GM12892 (cell line): ENCODE results near the gene MED31.
A peak's percentile ranks its signal among the peaks of the same experiment; 100 is the strongest.

Experiments used
- DNase-seq: peaks from one replicate; pipeline ENCODE4 v3.0.0; 2011; ENCODE audit not compliant: insufficient read length
- FAIRE-seq: peaks from 2 replicates; lab custom pipeline; 2011; peaks lifted over from hg19 to GRCh38; lab: Jason Lieb, UNC
- POLR2A ChIP-seq: IDR thresholded peaks from 2 replicates; pipeline ENCODE4 v1.6.1; 2011; ENCODE audit warnings: low read depth, low read length, control low read depth
- POLR2AphosphoS5 ChIP-seq: IDR thresholded peaks from 2 replicates; pipeline ENCODE4 v1.6.1; 2011; ENCODE audit warnings: low read depth, low read length, control low read depth
- TAF1 ChIP-seq: IDR thresholded peaks from 2 replicates; pipeline ENCODE4 v1.6.1; 2011; ENCODE audit warnings: low read depth, mild to moderate bottlenecking, control low read depth, low read length, borderline replicate concordance

Gene MED31

GRCh38 chr17:6641247-6641863, 10.1 kb downstream of the MED31 start:
- FAIRE-seq, result no peak
- TF ChIP-seq TAF1 (no peak), POLR2A (no peak), POLR2AphosphoS5 (no peak)
- no peak for DNase-seq

GRCh38 chr17:6640536-6641246, 10.7 kb downstream of the MED31 start, which contains the start of the genes KIAA0753 and TXNDC17:
Gene KIAA0753 (minus strand): TSS chr17:6640711. CDS start chr17:6635103, 5,608 bp downstream.
Gene TXNDC17 (plus strand): TSS chr17:6641060. CDS start chr17:6641083, 23 bp downstream.
- DNase-seq (peak; percentile 82), FAIRE-seq (peak; percentile 100)
- TF ChIP-seq POLR2A (peak; percentile 97), TAF1 (peak; percentile 98), POLR2AphosphoS5 (peak; percentile 98)

GRCh38 chr17:6639586-6640535, 11.5 kb downstream of the MED31 start:
- no peak for TF ChIP-seq POLR2A
- no peak; the same call in 1 of the 2 replicates for TF ChIP-seq POLR2AphosphoS5
- no peak for TF ChIP-seq TAF1
- FAIRE-seq (peak; percentile 61), DNase-seq (no peak)

- no peak for FAIRE-seq
- TF ChIP-seq POLR2AphosphoS5 (no peak), TAF1 (no peak), POLR2A (no peak)
- DNase-seq, result no peak
These were observed 12.3 kb downstream of the MED31 start for GRCh38 chr17:6639014-6639585.

GRCh38 chr17:6638046-6638908, 13.1 kb downstream of the MED31 start:
- DNase-seq (no peak), FAIRE-seq (no peak)
- TF ChIP-seq POLR2AphosphoS5, result no peak
- TF ChIP-seq TAF1, result no peak
- no peak for TF ChIP-seq POLR2A

GRCh38 chr17:6637458-6637840, 14.0 kb downstream of the MED31 start:
- no peak for TF ChIP-seq TAF1
- DNase-seq, result no peak
- no peak for FAIRE-seq

GRCh38 chr17:6636616-6637457, 14.6 kb downstream of the MED31 start:
- DNase-seq (no peak), FAIRE-seq (no peak)
- TF ChIP-seq POLR2AphosphoS5, result no peak

GRCh38 chr17:6636105-6636504, 15.3 kb downstream of the MED31 start:
- FAIRE-seq (no peak), DNase-seq (no peak)
- TF ChIP-seq POLR2AphosphoS5 (no peak), TAF1 (no peak), POLR2A (no peak)

- FAIRE-seq (no peak), DNase-seq (no peak)
- no peak for TF ChIP-seq POLR2A
- TF ChIP-seq POLR2AphosphoS5, result no peak
- no peak for TF ChIP-seq TAF1
These were observed 18.1 kb downstream of the MED31 start for GRCh38 chr17:6633263-6633662.

- FAIRE-seq (no peak), DNase-seq (no peak)
- no peak for TF ChIP-seq POLR2AphosphoS5
- TF ChIP-seq POLR2A, result no peak
- TF ChIP-seq TAF1, result no peak
These were observed 18.9 kb downstream of the MED31 start for GRCh38 chr17:6632530-6632929.
